ENCODE measurements around the gene NEK8. TPM values are rescaled to one million over a fixed set of nuclear protein-coding genes. Genes with fewer than 3 reads are reported as not detected.

The NEK8 gene
- total RNA-seq, 4 donors from 2014 or later = 1.9 to 3.4 (median 2.5) TPM

- TF ChIP-seq CTCF (IDR thresholded peaks at IDR 0.05) = no peak
- no peak for DNase-seq (ENCODE audit: low spot score)
- no peak for ATAC-seq (ENCODE audit: low FRiP score)
Measured at GRCh38 chr17:28747801-28748750, 19.5 kb downstream of the NEK8 start.

GRCh38 chr17:28748852-28749515, 20.4 kb downstream of the NEK8 start:
- no peak for DNase-seq (ENCODE audit: low spot score)
- TF ChIP-seq CTCF (IDR thresholded peaks at IDR 0.05) = no peak
- no peak for ATAC-seq (ENCODE audit: low FRiP score)

GRCh38 chr17:28749516-28750177, 21.1 kb downstream of the NEK8 start:
- no peak for TF ChIP-seq CTCF (IDR thresholded peaks at IDR 0.05)
- no peak for DNase-seq (ENCODE audit: low spot score)
- ATAC-seq (ENCODE audit: low FRiP score) = no peak

GRCh38 chr17:28750178-28751047, 21.8 kb downstream of the NEK8 start:
- peak; percentile 94 for DNase-seq (ENCODE audit: low spot score)
- TF ChIP-seq CTCF (IDR thresholded peaks at IDR 0.05) = peak in 2 of 3 donors; percentile 88 to 96
- peak; percentile 81 for ATAC-seq (ENCODE audit: low FRiP score)

- ATAC-seq (ENCODE audit: low FRiP score) (no peak), DNase-seq (ENCODE audit: low spot score) (no peak)
- no peak for TF ChIP-seq CTCF (IDR thresholded peaks at IDR 0.05)
Measured at GRCh38 chr17:28751600-28752366, 23.2 kb downstream of the NEK8 start.

- no peak for TF ChIP-seq CTCF (IDR thresholded peaks at IDR 0.05)
- no peak for ATAC-seq (ENCODE audit: low FRiP score)
- DNase-seq (ENCODE audit: low spot score) = no peak
Measured at GRCh38 chr17:28755486-28755885, 26.9 kb downstream of the NEK8 start.
